ENCODE results near the gene PROP1.
"Not testable (repeated sequence)": the region's sequence is repeated elsewhere in the genome, so short reads cannot be mapped to it uniquely, and the experiment has no call there.

The PROP1 gene

GRCh38 chr5:177943805-177944736, 52.0 kb downstream of the PROP1 start:
- peak; percentile 69 for DNase-seq

DNA sequence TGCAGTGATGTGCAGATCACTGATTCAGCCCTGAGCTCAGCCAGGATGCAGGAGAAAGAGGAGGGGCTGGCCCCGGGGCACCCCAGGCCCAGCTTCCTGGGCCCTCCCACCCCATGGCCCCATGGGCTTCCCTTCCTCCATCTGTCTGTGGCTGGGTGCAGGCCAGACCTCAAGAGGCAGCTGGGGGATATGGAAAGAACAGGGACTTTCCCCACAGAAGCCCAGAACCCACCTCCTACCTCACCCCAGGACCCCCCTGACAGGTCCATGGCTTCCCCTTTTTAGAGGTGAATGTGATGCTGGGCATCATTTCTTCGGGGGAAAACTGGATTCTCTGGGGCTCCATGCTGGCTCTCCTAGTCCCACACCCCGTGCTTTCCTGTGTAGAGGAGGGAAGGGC, 53.1 kb downstream of the PROP1 start:
- DNase-seq = not testable (repeated sequence)

Data from stimulated activated CD4-positive, alpha-beta T cell treated with anti-CD3 and anti-CD28 coated beads, Interleukin-15, amount 100 ng/mL, for 24 hours (primary cell).